ENCODE data around the gene CDK3.
A peak's percentile ranks its signal among the peaks of the same experiment; 100 is the strongest.

DNA sequence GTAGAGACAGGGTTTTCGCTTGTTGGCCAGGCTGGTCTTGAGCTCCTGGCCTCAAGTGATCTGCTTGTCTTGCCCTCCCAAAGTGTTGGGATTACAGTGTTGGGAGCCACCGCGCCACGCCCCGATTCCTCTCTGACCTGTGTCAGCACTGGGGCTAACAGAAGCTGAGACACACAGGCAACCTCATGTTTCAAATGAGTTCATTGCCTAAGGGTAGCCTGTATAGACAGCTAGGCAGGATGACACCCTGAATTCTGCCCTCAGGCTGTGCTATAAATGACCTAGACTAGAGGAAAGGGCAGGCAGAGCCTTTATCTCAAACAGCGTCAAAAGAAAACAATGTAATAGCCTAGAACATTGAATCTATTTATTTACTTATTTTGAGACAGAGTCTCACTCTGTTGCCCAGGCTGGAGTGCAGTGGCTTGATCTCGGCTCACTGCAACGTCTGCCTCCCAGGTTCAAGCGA lies 2.3 kb upstream of the CDK3 start:
- TF ChIP-seq NR2F2 (IDR thresholded peaks at IDR 0.05) (no peak), SP1 (IDR thresholded peaks at IDR 0.05) (peak; percentile 71)
- TF ChIP-seq, protein P1, sequence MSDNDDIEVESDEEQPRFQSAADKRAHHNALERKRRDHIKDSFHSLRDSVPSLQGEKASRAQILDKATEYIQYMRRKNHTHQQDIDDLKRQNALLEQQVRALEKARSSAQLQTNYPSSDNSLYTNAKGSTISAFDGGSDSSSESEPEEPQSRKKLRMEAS (IDR thresholded peaks at IDR 0.05) = no peak
- TF ChIP-seq, protein P2, sequence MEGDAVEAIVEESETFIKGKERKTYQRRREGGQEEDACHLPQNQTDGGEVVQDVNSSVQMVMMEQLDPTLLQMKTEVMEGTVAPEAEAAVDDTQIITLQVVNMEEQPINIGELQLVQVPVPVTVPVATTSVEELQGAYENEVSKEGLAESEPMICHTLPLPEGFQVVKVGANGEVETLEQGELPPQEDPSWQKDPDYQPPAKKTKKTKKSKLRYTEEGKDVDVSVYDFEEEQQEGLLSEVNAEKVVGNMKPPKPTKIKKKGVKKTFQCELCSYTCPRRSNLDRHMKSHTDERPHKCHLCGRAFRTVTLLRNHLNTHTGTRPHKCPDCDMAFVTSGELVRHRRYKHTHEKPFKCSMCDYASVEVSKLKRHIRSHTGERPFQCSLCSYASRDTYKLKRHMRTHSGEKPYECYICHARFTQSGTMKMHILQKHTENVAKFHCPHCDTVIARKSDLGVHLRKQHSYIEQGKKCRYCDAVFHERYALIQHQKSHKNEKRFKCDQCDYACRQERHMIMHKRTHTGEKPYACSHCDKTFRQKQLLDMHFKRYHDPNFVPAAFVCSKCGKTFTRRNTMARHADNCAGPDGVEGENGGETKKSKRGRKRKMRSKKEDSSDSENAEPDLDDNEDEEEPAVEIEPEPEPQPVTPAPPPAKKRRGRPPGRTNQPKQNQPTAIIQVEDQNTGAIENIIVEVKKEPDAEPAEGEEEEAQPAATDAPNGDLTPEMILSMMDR (IDR thresholded peaks at IDR 0.05; ENCODE audit: low read depth, low read length, missing input control) = no peak
- TF ChIP-seq, protein P3, sequence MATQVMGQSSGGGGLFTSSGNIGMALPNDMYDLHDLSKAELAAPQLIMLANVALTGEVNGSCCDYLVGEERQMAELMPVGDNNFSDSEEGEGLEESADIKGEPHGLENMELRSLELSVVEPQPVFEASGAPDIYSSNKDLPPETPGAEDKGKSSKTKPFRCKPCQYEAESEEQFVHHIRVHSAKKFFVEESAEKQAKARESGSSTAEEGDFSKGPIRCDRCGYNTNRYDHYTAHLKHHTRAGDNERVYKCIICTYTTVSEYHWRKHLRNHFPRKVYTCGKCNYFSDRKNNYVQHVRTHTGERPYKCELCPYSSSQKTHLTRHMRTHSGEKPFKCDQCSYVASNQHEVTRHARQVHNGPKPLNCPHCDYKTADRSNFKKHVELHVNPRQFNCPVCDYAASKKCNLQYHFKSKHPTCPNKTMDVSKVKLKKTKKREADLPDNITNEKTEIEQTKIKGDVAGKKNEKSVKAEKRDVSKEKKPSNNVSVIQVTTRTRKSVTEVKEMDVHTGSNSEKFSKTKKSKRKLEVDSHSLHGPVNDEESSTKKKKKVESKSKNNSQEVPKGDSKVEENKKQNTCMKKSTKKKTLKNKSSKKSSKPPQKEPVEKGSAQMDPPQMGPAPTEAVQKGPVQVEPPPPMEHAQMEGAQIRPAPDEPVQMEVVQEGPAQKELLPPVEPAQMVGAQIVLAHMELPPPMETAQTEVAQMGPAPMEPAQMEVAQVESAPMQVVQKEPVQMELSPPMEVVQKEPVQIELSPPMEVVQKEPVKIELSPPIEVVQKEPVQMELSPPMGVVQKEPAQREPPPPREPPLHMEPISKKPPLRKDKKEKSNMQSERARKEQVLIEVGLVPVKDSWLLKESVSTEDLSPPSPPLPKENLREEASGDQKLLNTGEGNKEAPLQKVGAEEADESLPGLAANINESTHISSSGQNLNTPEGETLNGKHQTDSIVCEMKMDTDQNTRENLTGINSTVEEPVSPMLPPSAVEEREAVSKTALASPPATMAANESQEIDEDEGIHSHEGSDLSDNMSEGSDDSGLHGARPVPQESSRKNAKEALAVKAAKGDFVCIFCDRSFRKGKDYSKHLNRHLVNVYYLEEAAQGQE (IDR thresholded peaks at IDR 0.05) = peak; percentile 33
